Activated B cell treated with CpG ODN at 0.5 μM for 24 hours (primary cell): ENCODE measurements around the gene CCDC40. TPM values are rescaled to one million over a fixed set of nuclear protein-coding genes. Genes with fewer than 3 reads are reported as not detected.

Experiments
- ATAC-seq: fragments of 200-7000 bp; cut with Tn5 transposase; one replicate; pipeline ENCODE4 v1.10.0; 2021; ENCODE audit warnings: low read depth, mild to moderate bottlenecking, moderate library complexity
- CTCF ChIA-PET: fragments of 350-600 bp; sonication (Branson Sonifier 250); formaldehyde crosslinking; loops from one replicate; lab custom pipeline; 2021; ENCODE audit warnings: antibody characterized with exemption; lab: Charles Lee
- POLR2A ChIA-PET: fragments of 350-600 bp; sonication (Branson Sonifier 250); formaldehyde crosslinking; loops from one replicate; lab custom pipeline; 2021; ENCODE audit warnings: antibody characterized with exemption; lab: Charles Lee
- DNase-seq: peaks from one replicate; pipeline ENCODE4 v3.0.0; 2022
- H3K27ac Mint-ChIP-seq: one replicate; pipeline ENCODE4 v1.8.0; 2020; ENCODE audit warnings: mixed read lengths
- H3K27me3 Mint-ChIP-seq: one replicate; pipeline ENCODE4 v1.8.0; 2021; ENCODE audit warnings: mixed read lengths
- H3K36me3 Mint-ChIP-seq: one replicate; pipeline ENCODE4 v1.8.0; 2021; ENCODE audit warnings: low read depth, mixed read lengths
- H3K4me1 Mint-ChIP-seq: one replicate; pipeline ENCODE4 v1.8.0; 2021; ENCODE audit warnings: mixed read lengths
- H3K4me3 Mint-ChIP-seq: one replicate; pipeline ENCODE4 v1.8.0; 2020; ENCODE audit warnings: mild to moderate bottlenecking, mixed read lengths
- H3K9me3 Mint-ChIP-seq: one replicate; pipeline ENCODE4 v1.8.0; 2020; ENCODE audit warnings: mixed read lengths
- CTCF ChIP-seq: fragments of 200-600 bp; IDR thresholded peaks from one replicate; pipeline ENCODE4 v1.8.0; 2022; ENCODE audit warnings: antibody characterized with exemption, mild to moderate bottlenecking
- intact Hi-C: fragments of 100-400 bp; cut with micrococcal nuclease; formaldehyde crosslinking; loops from one replicate; pipeline ENCODE4 v1.15.1; 2024
- total RNA-seq: library from RNA; stranded (reverse); gene quantifications from 2 replicates; pipeline ENCODE4 v1.2.3, GENCODE V29; 2022

Gene CCDC40
- total RNA-seq, 1 donor from 2014 or later, result 0.55 TPM

GRCh38 chr17:80095038-80095843 lies 58.8 kb downstream of the CCDC40 start:
- TF ChIP-seq CTCF, result no peak
- no peak for DNase-seq
- ChIA-PET CTCF (no interaction called here), POLR2A (no interaction called here)
- H3K27me3 Mint-ChIP-seq, result peaks cover 5% of the 10 kb centered on the region
- no peaks in the 10 kb centered on the region for H3K9me3 Mint-ChIP-seq
- peaks cover 5% of the 10 kb centered on the region for H3K4me1 Mint-ChIP-seq
- ATAC-seq, result no peak
- intact Hi-C loops, result no loop called here
- no peak overlapping the region for H3K4me3 Mint-ChIP-seq
- H3K36me3 Mint-ChIP-seq, result no peaks in the 10 kb centered on the region
- no peak overlapping the region for H3K27ac Mint-ChIP-seq

DNA sequence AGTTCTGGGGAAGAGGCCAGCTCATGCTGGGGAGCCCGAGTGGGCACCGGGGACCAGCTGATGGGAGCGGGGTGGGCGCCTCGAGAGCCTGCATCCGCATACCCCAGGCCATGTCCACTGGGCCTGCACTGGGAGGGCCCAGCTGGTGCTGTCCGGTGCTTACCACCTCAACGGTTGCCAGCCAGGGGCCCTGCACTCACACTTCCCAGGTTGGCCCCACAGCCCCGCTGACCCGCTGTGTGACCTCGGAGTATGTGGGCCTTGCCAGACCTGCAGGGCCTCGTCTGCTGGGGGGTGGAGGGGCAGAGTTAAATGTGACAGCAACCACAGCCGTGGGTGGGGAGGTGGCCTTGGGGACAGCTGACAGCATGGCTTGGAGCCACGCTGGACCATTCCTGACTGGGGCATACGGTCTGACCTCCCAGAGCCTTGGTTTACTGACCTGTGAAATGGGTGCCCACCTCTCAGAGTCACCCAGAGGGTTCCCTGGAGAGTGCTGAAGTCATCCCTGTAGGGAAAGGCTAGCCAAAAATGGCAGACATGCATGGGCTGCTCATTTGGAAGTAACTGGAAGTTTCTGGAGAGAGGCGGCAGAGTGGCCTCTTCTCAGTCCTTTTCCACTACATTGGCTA lies 59.5 kb downstream of the CCDC40 start:
- DNase-seq (no peak), ATAC-seq (no peak)
- Mint-ChIP-seq H3K9me3 (no peaks in the 10 kb centered on the region), H3K36me3 (no peaks in the 10 kb centered on the region), H3K27me3 (peaks cover 5% of the 10 kb centered on the region), H3K4me1 (peaks cover 12% of the 10 kb centered on the region), H3K4me3 (no peak overlapping the region), H3K27ac (no peak overlapping the region)
- ChIA-PET POLR2A (no interaction called here), CTCF (no interaction called here)
- TF ChIP-seq CTCF, result no peak
- intact Hi-C loops, result no loop called here

- peaks cover 13% of the 10 kb centered on the region for H3K4me1 Mint-ChIP-seq
- no peak overlapping the region for H3K4me3 Mint-ChIP-seq
- TF ChIP-seq CTCF, result no peak
- ChIA-PET CTCF (no interaction called here), POLR2A (no interaction called here)
- DNase-seq (no peak), ATAC-seq (no peak)
- H3K36me3 Mint-ChIP-seq, result no peaks in the 10 kb centered on the region
- H3K9me3 Mint-ChIP-seq, result no peaks in the 10 kb centered on the region
- intact Hi-C loops, result no loop called here
- peaks cover 5% of the 10 kb centered on the region for H3K27me3 Mint-ChIP-seq
- no peak overlapping the region for H3K27ac Mint-ChIP-seq
These were observed 60.1 kb downstream of the CCDC40 start for GRCh38 chr17:80096561-80097021.

DNA sequence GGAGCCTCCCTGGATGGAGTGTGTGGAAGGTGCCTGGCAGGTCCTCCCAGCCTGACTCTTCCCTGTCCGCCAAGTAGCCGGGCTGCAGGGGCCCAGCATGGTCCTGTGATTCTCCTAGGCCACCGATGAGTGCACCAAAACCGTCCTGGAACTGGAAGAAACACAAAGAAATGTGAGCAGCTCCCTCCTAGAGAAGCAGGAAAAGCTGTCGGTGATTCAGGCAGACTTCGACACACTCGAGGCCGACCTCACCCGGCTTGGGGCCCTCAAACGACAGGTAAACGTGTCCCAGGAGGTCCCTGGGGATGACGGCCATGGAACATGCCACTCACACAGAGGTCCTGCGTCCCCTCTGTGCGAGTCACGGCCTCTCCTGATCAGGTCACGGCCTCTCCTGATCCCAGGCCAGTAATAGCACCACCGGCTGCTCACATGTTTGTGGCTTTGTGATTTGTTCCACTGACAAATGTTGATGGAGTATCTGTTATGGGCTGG lies 60.7 kb downstream of the CCDC40 start:
- Mint-ChIP-seq H3K27me3 (peaks cover 5% of the 10 kb centered on the region), H3K27ac (no peak overlapping the region), H3K4me3 (no peak overlapping the region), H3K9me3 (no peaks in the 10 kb centered on the region), H3K4me1 (peaks cover 16% of the 10 kb centered on the region), H3K36me3 (no peaks in the 10 kb centered on the region)
- DNase-seq (no peak), ATAC-seq (no peak)
- TF ChIP-seq CTCF, result no peak
- ChIA-PET POLR2A (interaction anchor here (0.7 kb wide), 1 partner anchor 703 kb away, joined by 6 read pairs; no protein-coding TSS in a partner anchor), CTCF (no interaction called here)
- intact Hi-C loops, result no loop called here
